VCaP (cell line): ENCODE data around the gene NR3C2.

Source experiments
- H3K27ac ChIP-seq: fragments of 450-650 bp; 2 replicates; pipeline ENCODE4 v1.5.1; 2017
- TF ChIP-seq, protein P1 (sequence below): fragments of 450-650 bp; conservative IDR thresholded peaks from 2 replicates; pipeline ENCODE4 v1.5.1; 2017; ENCODE audit warnings: mild to moderate bottlenecking, moderate library complexity

NR3C2 gene

GRCh38 chr4:148077581-148077980 is 364.6 kb downstream of the NR3C2 start:
- TF ChIP-seq, protein P1, sequence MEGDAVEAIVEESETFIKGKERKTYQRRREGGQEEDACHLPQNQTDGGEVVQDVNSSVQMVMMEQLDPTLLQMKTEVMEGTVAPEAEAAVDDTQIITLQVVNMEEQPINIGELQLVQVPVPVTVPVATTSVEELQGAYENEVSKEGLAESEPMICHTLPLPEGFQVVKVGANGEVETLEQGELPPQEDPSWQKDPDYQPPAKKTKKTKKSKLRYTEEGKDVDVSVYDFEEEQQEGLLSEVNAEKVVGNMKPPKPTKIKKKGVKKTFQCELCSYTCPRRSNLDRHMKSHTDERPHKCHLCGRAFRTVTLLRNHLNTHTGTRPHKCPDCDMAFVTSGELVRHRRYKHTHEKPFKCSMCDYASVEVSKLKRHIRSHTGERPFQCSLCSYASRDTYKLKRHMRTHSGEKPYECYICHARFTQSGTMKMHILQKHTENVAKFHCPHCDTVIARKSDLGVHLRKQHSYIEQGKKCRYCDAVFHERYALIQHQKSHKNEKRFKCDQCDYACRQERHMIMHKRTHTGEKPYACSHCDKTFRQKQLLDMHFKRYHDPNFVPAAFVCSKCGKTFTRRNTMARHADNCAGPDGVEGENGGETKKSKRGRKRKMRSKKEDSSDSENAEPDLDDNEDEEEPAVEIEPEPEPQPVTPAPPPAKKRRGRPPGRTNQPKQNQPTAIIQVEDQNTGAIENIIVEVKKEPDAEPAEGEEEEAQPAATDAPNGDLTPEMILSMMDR = no peak
- no peak overlapping the region for H3K27ac ChIP-seq

GRCh38 chr4:148076964-148077363 is 365.2 kb downstream of the NR3C2 start:
- no peak overlapping the region for H3K27ac ChIP-seq

GRCh38 chr4:148075438-148075837 is 366.8 kb downstream of the NR3C2 start:
- TF ChIP-seq, protein P1 = no peak

More at GRCh38 chr4:148076964-148077363, 365.2 kb downstream of the NR3C2 start:
- TF ChIP-seq, protein P1 = no peak

GRCh38 chr4:148074462-148074861 is 367.8 kb downstream of the NR3C2 start:
- TF ChIP-seq, protein P1 = no peak
- no peak overlapping the region for H3K27ac ChIP-seq

More at GRCh38 chr4:148075438-148075837, 366.8 kb downstream of the NR3C2 start:
- no peak overlapping the region for H3K27ac ChIP-seq

DNA sequence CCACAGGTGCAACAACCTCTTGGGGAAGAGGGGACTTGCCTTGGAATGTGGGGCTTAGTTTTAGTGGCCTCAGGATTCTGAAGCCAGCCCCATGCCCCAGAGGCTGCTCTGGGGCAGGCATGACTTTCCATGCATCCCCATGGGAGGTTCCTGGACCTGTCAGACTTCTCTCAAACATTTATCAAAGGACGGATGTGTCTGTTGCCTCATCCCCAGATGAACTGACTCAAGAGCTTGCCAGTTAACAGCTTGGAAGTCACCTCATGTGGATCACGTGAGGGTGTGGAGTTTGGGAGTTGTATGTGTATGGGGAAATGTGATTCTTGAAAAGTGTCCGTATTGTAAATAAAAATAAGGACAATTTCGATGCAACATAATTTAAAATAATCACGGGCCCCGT is 368.9 kb downstream of the NR3C2 start:
- H3K27ac ChIP-seq = no peak overlapping the region
- TF ChIP-seq, protein P1 = no peak

DNA sequence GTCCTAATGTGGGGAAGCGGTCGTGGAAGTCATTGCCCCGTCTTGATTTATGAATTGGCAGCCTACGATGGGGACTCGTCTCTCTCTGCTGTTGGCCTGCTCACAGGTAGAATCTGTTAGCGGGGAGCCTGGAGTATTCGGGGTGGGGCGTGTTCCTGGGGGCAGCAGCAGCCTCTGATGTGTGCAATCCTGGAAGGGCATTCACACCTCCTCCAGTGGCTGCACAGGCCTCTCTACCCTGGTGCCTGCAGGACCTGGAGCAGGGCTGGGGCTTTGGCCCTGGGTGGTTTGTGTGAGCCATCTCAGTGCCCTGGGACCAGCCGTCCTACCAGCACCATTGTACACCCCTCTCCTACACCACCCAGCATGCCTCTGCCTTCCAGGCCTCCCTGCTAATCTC is 369.4 kb downstream of the NR3C2 start:
- TF ChIP-seq, protein P1 = no peak
- no peak overlapping the region for H3K27ac ChIP-seq

DNA sequence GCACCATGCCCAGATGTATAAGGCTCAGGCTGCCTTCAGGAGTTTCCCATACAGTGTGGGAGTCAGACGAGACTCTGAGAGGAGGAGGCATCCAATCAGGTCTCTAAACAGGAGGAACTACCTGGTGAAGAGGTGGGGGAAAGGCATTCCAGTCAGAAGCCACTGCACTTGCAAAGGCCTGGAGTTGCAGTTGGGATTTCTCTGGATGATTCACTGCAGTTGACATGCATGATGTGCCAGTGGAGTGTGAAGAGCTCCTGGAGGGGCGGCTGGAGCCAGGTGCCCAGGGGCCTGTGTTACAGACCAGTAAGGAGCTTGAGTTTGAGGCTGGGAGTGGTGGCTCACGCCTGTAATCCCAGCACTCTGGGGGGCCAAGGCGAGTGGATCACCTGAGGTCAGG is 371.2 kb downstream of the NR3C2 start:
- TF ChIP-seq, protein P1 = no peak
- H3K27ac ChIP-seq = no peak overlapping the region

- TF ChIP-seq, protein P1 = no peak
Observed at GRCh38 chr4:148069895-148070178, 372.4 kb downstream of the NR3C2 start.

More at GRCh38 chr4:148069895-148070178, 372.4 kb downstream of the NR3C2 start:
- no peak overlapping the region for H3K27ac ChIP-seq
